HG02885 (cell line): Measurements from ENCODE around the gene RNF223.
"Not testable (repeated sequence)": the region's sequence is repeated elsewhere in the genome, so short reads cannot be mapped to it uniquely, and the experiment has no call there.

ENCODE experiments used
- ATAC-seq: cut with Tn5 transposase; IDR thresholded peaks from one replicate; pipeline ENCODE4 v1.9.1; 2021; ENCODE audit warnings: mild to moderate bottlenecking; ENCODE audit not compliant: unreplicated experiment, poor library complexity

Gene RNF223

DNA sequence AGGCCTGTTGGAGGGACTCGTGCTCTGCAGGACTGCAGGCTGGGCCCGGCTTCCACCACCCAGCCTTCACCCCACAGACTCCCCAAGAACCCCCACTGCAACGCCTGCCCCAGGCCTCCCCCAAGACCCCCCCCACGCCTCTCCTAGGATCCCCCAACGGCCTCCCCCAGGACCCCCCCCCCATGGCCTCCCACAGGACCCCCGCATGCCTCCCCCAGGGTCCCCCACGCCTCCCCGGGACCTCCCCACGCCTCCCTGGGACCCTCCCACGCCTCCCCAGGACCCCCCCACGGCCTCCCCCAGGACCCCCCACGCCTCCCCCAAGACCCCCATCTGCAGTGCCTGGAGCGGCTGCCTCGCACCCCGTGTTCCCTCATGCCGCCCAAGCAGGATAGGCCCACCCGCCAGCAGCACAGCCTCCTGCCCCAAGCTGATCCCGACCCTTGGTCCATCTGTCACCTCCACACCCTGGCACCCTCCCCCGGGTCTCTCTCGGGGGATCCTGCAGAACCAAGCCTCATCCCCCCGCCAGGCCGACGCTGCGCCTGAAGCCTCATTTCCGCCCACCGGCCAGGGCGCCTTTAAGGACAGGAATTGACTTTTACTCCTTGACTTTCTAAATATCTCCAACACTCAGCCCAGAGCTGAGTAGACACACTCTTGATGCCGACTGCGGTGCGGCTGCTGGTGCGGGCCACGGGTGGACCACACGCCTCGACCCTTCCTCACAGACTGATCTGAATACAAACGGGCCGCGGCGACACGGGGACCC lies 14.1 kb upstream of the RNF223 start:
- ATAC-seq, result no peak

DNA sequence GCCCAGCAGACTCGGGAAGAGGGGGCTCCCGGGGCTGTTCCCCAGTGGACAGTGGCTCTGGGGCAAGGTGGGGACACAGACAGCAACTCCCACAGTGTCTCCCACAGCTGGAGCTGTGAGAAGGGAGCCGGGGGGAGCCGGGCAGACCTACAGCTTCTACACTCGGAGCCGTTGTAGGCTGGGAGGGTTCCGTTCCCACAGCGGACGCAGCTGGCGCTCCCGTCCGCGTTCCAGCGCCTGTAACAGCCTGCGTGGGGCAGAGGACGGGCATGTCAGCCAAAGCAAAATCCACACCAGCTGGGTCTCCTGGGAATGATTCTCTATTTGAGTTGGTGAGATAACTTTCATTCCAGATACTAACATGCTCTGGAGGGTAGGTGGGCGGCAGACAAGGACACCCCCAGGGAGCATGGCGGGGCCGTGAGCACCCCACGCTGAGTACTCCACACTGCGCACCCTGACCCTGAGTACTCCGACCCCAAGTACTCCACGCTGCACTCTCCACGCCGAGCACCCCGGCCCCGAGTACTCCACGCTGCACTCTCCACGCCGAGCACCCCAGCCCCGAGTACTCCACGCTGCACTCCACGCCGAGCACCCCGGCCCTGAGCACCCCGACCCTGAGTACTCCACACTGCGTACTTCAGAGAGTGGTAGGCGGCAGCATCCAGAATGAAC lies 13.4 kb upstream of the RNF223 start:
- ATAC-seq, result no peak

DNA sequence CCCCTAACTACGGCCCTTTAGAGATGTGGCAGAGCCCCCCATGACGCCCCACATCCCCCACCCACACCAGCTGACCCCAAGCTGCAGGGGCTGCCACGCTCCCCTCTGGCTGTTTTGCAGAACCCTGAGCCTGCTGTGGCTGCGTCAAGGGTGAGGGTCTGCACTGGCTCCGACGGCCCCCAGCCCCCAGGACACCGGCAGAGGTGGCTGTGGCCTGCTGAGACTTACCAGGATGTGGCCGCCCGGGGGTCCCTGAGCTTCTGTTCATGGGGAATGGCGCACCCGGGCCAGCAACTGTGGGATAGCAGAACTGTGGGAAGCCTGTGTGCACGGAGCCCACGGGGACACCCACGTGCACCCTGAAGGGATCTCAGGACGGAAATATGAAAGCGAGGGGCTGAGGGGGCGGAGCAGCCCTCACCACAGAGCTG lies 12.8 kb upstream of the RNF223 start:
- ATAC-seq, result no peak

GRCh38 chr1:1085911-1086841 lies 12.1 kb upstream of the RNF223 start:
- ATAC-seq, result no peak

DNA sequence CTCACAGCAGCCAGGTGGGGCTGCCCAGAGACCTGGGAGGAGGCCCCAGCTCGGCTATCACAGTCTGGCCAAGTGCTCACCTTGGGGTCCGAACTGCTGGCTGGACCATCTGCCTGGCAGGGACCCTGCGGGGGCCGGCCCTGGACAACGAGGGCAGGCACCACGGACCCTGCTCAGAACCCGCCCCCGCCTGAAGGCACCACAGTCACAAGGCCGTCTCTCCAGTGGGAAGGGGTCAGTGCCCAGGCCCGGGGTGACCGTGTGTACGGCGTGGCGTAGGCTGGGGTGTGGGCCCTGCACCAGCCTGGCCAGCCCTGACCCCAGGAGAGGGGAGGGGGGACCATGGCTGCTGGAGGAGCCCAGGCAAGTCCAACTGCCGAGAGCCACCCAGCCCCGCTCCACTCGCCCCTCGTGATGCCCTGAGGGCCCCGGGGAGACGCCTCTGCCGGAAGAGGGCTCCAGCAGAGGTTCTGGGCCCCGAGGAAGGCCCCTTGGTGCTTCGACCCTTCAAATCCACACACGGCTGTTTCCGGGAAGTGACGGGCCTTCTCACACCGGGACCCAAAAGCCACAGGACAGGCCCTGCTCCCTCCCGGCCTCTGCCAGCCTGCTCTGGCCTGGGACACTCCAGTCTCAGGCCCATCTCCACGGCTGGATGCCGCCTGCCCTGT lies 11.2 kb upstream of the RNF223 start:
- no peak for ATAC-seq

- no peak for ATAC-seq
These were observed 10.5 kb upstream of the RNF223 start for GRCh38 chr1:1084372-1085170.

DNA sequence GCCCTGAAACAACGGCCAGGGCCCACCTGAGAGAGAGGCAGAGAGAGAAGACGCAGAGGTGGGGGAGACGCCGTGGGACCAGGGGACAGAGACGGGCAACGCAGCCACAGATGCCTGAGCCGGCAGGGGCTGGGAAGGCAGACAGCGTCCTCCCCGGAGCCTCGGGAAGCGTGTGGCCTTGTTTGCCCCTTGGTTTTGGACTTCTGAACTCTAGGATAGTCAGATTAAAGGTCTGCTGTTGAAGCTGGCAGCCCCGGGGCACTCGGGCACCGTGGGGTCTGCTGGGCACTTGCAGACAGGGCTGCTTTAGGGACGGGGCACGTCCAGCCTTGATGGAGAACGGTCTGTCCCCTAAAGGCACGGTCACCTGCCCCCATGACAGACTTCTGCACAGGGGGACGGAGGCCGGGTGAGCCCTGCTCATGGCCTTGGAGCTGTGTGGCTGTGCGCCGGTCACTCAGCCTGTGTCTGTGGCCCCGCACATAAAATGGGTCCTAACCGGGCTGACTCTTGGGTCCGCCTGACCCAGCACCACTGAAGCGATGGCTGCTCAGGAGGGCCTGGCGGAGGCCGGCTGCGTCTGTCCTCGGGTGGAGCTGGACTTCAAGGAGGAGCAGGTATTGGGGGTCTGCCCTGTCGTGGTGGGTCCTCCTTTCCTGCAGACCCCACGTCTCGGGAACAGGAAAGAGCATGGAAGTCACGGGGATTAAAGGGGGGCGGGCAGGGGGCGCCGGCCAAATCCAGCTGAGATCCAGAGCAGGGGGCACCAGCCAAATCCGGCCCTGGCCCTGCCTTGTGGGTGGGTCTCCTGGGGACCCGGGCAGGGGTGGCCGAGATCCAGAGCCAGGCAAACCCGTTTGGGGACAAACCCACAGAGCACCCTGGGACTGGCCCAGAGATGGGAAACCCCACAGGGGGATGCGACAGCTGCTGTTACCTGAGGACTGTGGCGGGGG lies 9.6 kb upstream of the RNF223 start:
- no peak for ATAC-seq

DNA sequence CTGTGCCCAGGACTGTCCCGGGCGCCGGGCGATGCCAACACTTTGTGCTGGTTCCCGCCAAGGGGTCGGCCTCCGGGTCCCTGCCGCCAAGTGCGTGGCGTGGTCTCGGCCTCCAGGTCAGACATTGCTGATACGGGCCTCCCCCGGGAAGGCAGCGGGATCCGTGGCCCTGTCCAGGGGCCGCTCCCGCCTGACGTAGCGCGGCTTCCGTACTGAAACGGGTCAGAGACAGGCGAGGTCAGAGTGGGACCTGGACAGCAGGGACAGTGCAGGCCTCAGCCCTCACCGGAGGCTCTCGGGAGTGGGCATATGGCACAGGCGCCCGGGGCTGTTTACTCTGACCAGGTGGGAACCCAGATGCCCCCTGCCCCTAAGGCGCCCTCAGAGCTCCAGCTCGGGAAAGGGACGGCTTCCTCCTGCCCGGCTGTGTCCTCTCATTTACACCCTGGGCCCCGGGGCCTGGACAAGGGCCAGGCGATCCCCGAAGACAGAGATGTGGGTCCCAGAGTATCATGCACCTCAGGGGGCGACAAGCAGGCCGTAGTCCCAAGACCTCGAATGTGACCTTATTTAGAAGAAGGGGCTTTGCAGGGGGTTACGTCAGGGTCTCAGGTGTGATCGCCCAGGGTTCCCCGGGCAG lies 8.8 kb upstream of the RNF223 start:
- no peak for ATAC-seq

- ATAC-seq, result no peak
These were observed 8.2 kb upstream of the RNF223 start for GRCh38 chr1:1082239-1082775.

DNA sequence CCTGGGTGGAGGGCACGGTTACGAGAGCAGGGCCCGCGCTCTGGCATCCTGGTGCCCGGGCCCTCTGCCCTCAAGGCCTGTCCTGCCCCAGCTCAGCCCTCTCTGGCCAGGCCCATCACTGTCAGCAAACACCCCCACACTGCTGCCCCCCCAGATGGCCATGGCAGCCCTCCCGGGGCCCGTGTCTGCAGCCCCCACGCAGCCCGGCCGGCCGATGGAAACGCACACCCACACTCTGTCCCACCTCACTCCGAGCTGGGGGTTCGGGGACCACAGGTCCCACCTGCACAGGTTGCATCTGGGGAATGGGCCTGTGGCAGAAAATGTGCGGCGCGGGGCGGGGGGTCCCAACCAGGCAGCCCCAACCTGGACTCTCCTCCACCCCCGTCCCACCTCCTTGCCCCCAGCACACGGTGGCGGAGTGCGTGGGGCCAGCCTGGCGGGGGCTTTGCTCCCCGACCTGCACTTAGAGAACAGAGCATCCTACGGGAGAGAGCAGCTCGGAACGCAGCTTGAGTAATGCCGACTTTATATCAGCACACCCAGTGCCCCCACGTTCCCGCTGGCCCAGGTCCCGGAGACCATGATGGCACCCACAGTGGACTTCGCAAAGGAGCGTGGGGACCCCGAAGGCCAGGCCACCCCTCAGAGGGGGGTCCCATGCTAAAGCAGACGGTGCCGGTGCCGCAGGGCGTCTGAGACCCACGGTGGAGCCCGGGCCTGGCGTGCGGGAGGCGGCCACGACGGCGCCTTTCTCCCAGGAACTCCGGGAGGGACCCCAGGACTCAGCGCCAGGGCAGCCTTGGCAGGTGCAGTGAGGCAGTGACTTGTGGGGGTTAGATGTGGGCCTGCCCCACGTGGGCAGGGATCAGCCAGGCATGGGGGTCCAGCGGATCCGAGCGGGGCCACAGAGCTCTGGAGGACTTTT lies 7.5 kb upstream of the RNF223 start:
- ATAC-seq, result no peak

DNA sequence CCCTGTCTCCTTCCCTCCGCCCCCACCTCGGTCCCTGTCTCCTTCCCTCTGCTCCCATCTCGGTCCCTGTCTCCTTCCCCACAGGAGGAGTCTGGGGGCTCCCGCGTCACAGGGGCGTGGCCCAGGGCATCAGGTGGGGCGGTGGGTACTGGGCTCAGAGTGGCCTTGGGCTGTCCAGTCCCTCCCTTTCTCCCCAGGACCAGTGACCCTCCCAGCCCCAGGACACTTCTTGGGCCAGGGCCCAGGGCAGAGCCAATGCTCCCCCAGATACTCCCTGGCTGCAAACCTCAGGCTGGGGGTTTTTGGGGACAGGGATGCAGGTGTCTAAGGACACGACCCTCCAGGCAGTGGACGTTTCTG lies 6.8 kb upstream of the RNF223 start:
- no peak for ATAC-seq

GRCh38 chr1:1080122-1080757 lies 6.1 kb upstream of the RNF223 start:
- ATAC-seq, result peak; percentile 33

- peak; percentile 54 for ATAC-seq
These were observed 5.5 kb upstream of the RNF223 start for GRCh38 chr1:1079408-1080121.

- not testable (repeated sequence) for ATAC-seq
These were observed 3.3 kb upstream of the RNF223 start for GRCh38 chr1:1077396-1077795.

- ATAC-seq, result no peak
These were observed 1.2 kb upstream of the RNF223 start for GRCh38 chr1:1075148-1075935.
